Smooth muscle cell of the brain vasculature (primary cell): ENCODE data around the gene RCBTB2.
A peak's percentile ranks its signal among the peaks of the same experiment; 100 is the strongest.

ENCODE experiments used
- DNase-seq: peaks from one replicate; pipeline ENCODE4 v3.0.0-alpha.2; 2012; ENCODE audit warnings: low read depth, low spot score

The RCBTB2 gene

DNA sequence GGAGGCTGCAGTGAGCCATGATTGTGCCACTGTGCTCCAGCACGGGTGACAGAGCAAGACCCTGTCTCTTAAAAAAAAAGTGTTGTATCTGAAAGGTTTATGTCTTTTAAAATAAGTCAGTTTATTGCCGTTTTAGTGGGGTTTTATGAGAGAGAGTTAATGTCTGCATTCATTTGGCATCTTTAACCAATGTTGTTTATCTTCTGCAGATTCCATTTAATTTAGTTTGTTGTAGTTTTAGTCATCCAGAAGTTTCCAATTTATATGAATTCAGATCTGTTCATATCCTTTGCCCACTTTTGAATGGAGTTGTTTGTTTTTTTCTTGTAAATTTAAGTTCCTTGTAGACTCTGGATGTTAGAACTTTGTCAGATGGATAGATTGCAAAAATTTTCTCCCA, 83.2 kb downstream of the RCBTB2 start:
- DNase-seq: no peak

DNA sequence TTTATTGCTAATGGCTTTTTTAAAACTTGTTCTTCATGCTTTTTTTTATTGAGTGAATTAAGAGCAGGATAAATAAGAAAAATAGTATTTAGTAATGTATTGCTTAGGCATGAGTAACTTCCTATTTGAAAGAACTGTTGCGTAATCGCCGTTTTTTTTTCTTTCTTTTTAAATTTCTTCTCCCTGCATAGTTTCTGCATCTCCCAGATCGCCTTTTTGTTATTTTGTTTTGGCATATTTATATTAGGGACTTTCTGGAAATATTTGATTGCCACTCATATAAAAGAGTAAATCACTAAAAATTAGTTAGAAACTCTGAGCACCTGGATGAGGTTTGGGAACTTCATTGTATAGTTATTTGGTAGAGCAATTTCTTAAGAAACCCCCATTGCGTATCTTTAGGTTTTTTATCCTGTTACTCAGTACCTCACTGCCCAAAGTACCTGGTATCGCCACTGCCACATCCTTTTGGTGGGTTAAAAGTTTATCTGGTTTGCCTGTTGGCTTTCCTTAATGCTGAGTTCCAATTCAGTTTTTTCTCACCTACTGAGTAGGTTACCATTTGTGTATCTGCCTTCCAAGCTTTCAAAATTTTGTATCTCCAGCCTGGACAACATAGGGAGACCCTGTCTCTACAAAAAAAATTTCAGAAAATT, 83.8 kb downstream of the RCBTB2 start:
- peak; percentile 29 for DNase-seq

DNA sequence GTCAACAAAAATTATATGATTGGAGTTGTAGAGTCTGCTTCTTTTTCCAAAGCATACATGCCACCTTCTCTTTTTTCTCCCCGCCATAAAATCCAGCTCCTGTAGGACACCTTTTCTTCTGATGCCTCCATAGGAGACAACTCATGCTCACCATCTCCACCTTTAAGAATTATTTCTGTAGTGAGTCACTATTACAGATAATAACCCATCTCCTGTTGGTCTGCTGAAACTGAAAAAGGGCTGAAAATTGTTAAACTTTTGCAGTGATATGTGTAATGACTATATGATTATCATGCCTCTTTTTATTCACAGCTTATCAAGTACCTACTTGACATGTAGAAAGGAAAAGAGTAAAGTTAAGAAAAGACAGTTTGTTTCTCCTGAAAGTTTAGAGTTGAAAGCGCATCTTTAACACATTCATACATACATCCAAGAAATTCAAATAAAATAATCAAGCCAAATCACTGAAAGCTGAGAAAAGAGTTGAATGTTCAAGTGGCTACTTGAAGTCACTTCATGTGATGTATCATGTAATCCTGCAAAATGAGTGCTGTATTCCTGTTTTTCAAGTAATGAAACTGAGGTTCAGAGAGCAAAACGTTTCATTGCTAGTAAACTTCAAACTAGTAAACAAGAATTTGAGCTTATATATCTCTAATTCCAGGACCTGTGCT, 84.5 kb downstream of the RCBTB2 start:
- DNase-seq: no peak

- DNase-seq: no peak
Observed at GRCh38 chr13:48446464-48446863, 86.4 kb downstream of the RCBTB2 start.

- no peak for DNase-seq
Observed at GRCh38 chr13:48443442-48444208, 89.3 kb downstream of the RCBTB2 start.
